DMS53 treated with DMSO at 0.1 percent for 48 hours (cell line): ENCODE results near the gene SHTN1.

Experiments used
- DNase-seq: peaks from one replicate; lab custom pipeline; 2025; ENCODE audit not compliant: unreplicated experiment; lab: John Stamatoyannopoulos, UW

SHTN1 gene

GRCh38 chr10:117005026-117005526, at the start of gene SHTN1:
SHTN1 (minus strand) TSS chr10:117005187; CDS start chr10:117005079, 108 bp downstream.
- peak; percentile 89 for DNase-seq

- DNase-seq, result no peak
Measured at GRCh38 chr10:117053482-117053881, 48.5 kb upstream of the SHTN1 start.

GRCh38 chr10:117047947-117048346, 43.0 kb upstream of the SHTN1 start:
- no peak for DNase-seq

- DNase-seq, result no peak
Measured at GRCh38 chr10:117016266-117016665, 11.3 kb upstream of the SHTN1 start.

GRCh38 chr10:117014835-117015234, 9.8 kb upstream of the SHTN1 start:
- DNase-seq, result no peak

- peak; percentile 73 for DNase-seq
Measured at GRCh38 chr10:117007080-117007479, 2.1 kb upstream of the SHTN1 start.

GRCh38 chr10:117005527-117006055, 604 bp upstream of the SHTN1 start:
- DNase-seq, result peak; percentile 63

- DNase-seq, result peak; percentile 13
Measured at GRCh38 chr10:117004227-117005025, 561 bp downstream of the SHTN1 start.

- DNase-seq, result no peak
Measured at GRCh38 chr10:117003336-117003735, 1.7 kb downstream of the SHTN1 start.

- DNase-seq, result no peak
Measured at GRCh38 chr10:117002206-117002605, 2.8 kb downstream of the SHTN1 start.

- DNase-seq, result no peak
Measured at GRCh38 chr10:117001144-117001543, 3.8 kb downstream of the SHTN1 start.

GRCh38 chr10:117000580-117000979, 4.4 kb downstream of the SHTN1 start:
- DNase-seq, result no peak

GRCh38 chr10:116998172-116998571, 6.8 kb downstream of the SHTN1 start:
- no peak for DNase-seq

GRCh38 chr10:116997015-116997414, 8.0 kb downstream of the SHTN1 start:
- no peak for DNase-seq

- no peak for DNase-seq
Measured at GRCh38 chr10:116995648-116996047, 9.3 kb downstream of the SHTN1 start.

GRCh38 chr10:116994113-116994890, 10.7 kb downstream of the SHTN1 start:
- DNase-seq, result no peak

- DNase-seq, result no peak
Measured at GRCh38 chr10:116993610-116994009, 11.4 kb downstream of the SHTN1 start.

- no peak for DNase-seq
Measured at GRCh38 chr10:116992183-116992582, 12.8 kb downstream of the SHTN1 start.

- DNase-seq, result no peak
Measured at GRCh38 chr10:116990276-116990800, 14.6 kb downstream of the SHTN1 start.

GRCh38 chr10:116989439-116989838, 15.5 kb downstream of the SHTN1 start:
- no peak for DNase-seq

GRCh38 chr10:116988311-116988710, 16.7 kb downstream of the SHTN1 start:
- DNase-seq, result no peak
